ENCODE results near the gene C6orf163. TPM values are rescaled to one million over a fixed set of nuclear protein-coding genes. Genes with fewer than 3 reads are reported as not detected.
"Not testable (repeated sequence)": the region's sequence is repeated elsewhere in the genome, so short reads cannot be mapped to it uniquely, and the experiment has no call there.

Gene C6orf163
- total RNA-seq = 10.0 and 11.8 TPM in 2 replicates
- total RNA-seq (2013) = 5.3 TPM
- polyA plus RNA-seq = 0.57 and 1.1 TPM in 2 replicates
- polyA minus RNA-seq = 1.3 and 1.6 TPM in 2 replicates

DNA sequence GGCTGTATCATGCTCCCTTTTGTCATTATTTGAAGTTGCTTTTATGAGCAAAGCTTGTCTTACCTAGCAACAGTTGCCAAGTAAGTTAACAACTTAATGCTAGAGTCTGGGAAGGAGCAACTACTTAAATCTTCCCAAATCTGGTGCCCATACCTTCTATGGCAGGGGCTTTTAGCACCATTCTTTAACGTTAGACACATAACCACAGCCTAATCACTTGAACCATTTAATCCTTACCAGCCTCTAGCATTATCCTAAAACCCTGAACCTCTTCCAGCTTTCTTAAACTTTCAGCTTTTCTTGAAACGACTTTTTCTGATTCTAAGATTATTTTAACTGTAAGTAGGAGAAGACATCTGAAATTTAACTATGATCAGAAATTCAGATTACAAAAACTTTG lies at the start of gene C6orf163:
Gene C6orf163 (plus strand): TSS at position 83 of the 400 bp plus-strand sequence. CDS start 287 bp downstream, at position 370.
- Mint-ChIP-seq H3K9me3 (ENCODE audit: insufficient read depth) (no peaks in the 10 kb centered on the region), H3K4me1 (peaks cover 3% of the 10 kb centered on the region), H3K27ac (no peak within 1 kb of the TSS), H3K27me3 (no peaks in the 10 kb centered on the region), H3K4me3 (no peak within 1 kb of the TSS)
- no peak within 1 kb of the TSS for H2AFZ ChIP-seq (ENCODE audit: insufficient read depth, low read depth, low read length, poor library complexity, severe bottlenecking)
- H3K4me2 ChIP-seq (replicated peaks; ENCODE audit: low read depth, low read length, poor library complexity, severe bottlenecking) = no peak within 1 kb of the TSS
- ATAC-seq (ENCODE audit: low read depth) = no peak
- no peak for TF ChIP-seq EZH2 (IDR thresholded peaks at IDR 0.05; ENCODE audit: borderline replicate concordance, insufficient read depth, low read depth, low read length, poor library complexity, severe bottlenecking)
- TF ChIP-seq, protein P1, sequence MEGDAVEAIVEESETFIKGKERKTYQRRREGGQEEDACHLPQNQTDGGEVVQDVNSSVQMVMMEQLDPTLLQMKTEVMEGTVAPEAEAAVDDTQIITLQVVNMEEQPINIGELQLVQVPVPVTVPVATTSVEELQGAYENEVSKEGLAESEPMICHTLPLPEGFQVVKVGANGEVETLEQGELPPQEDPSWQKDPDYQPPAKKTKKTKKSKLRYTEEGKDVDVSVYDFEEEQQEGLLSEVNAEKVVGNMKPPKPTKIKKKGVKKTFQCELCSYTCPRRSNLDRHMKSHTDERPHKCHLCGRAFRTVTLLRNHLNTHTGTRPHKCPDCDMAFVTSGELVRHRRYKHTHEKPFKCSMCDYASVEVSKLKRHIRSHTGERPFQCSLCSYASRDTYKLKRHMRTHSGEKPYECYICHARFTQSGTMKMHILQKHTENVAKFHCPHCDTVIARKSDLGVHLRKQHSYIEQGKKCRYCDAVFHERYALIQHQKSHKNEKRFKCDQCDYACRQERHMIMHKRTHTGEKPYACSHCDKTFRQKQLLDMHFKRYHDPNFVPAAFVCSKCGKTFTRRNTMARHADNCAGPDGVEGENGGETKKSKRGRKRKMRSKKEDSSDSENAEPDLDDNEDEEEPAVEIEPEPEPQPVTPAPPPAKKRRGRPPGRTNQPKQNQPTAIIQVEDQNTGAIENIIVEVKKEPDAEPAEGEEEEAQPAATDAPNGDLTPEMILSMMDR (IDR thresholded peaks at IDR 0.05) = no peak
- no peak within 1 kb of the TSS for H3K27ac ChIP-seq (ENCODE audit: low read length in 2 of 2)
- H3K9ac ChIP-seq (ENCODE audit: low read length) = no peak within 1 kb of the TSS
- ChIA-PET POLR2A (no interaction called here), CTCF (interaction anchor here (1.0 to 1.2 kb wide), 2 partner anchors 12 to 206 kb away, joined by 3 read pairs; no protein-coding TSS in a partner anchor)
- H4K20me1 ChIP-seq (ENCODE audit: control insufficient read depth, insufficient read depth, low read length, poor library complexity, severe bottlenecking) = no peaks in the 10 kb centered on the region
- intact Hi-C loops (cut with micrococcal nuclease) = no loop called here
- H3K79me2 ChIP-seq (ENCODE audit: control insufficient read depth, insufficient read depth, low read length) = no peaks in the 10 kb centered on the region
- H3K27me3 ChIP-seq (replicated peaks in 1 of 4; ENCODE audit: control extremely low read depth in 1 of 4, control insufficient read depth in 3 of 4, insufficient read depth in 4 of 4, low read length in 3 of 4) = no peaks in the 10 kb centered on the region
- H3K36me3 ChIP-seq (replicated peaks in 1 of 2; ENCODE audit: control extremely low read depth in 1 of 2, control insufficient read depth in 1 of 2, extremely low read depth in 1 of 2, insufficient read depth in 2 of 2, low read length in 1 of 2) = peaks cover 4 to 5% of the 10 kb centered on the region in 2 experiments
- DNase-seq = no peak
- no peaks in the 10 kb centered on the region for H3K9me3 ChIP-seq (ENCODE audit: control extremely low read depth in 1 of 3, control insufficient read depth in 2 of 3, insufficient read depth in 1 of 3, low read length in 2 of 3)
- H3K4me1 ChIP-seq (ENCODE audit: control insufficient read depth in 2 of 2, insufficient read depth in 2 of 2, low read length in 2 of 2) = no peaks in the 10 kb centered on the region
- 90% methylated on average over 1 of the region's 2 CpGs for WGBS (ENCODE audit: insufficient coverage)
- no peak within 1 kb of the TSS for H3K4me3 ChIP-seq (ENCODE audit: control extremely low read depth in 1 of 5, extremely low read depth in 1 of 5, insufficient read depth in 1 of 5, low read depth in 2 of 5, low read length in 4 of 5)

DNA sequence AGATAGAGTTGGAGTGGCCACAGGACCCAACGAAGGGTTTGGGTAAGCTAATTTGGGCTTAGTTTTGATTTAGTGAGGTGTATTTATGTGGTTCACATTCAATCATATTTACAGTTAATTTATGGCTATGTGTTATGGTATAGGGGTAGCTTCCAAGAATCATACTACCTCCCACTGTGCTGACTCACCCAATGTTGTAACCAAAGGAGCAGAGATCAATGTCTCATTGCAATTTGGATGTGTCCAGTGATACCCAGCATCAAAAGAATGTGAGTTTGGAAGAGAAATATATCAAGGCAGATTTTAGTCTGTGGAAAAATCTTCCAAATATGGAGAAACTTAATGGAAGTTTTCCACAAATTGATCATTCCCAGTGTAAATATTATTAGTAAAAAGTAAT lies 47.5 kb upstream of the C6orf163 start:
- DNase-seq (no peak), ATAC-seq (ENCODE audit: low read depth) (no peak)
- H3K9me3 ChIP-seq (ENCODE audit: control extremely low read depth in 1 of 3, control insufficient read depth in 2 of 3, insufficient read depth in 1 of 3, low read length in 2 of 3) = peaks cover 0 to 5% (median 0%) of the 10 kb centered on the region in 3 donors
- H2AFZ ChIP-seq (ENCODE audit: insufficient read depth, low read depth, low read length, poor library complexity, severe bottlenecking) = no peak overlapping the region
- intact Hi-C loops (cut with micrococcal nuclease) = no loop called here
- ChIA-PET CTCF (no interaction called here), POLR2A (no interaction called here)
- H4K20me1 ChIP-seq (ENCODE audit: control insufficient read depth, insufficient read depth, low read length, poor library complexity, severe bottlenecking) = no peaks in the 10 kb centered on the region
- H3K9me3 Mint-ChIP-seq (ENCODE audit: insufficient read depth) = peaks cover under 1% of the 10 kb centered on the region
- peaks cover 43% of the 10 kb centered on the region for H3K27me3 Mint-ChIP-seq
- peaks cover 0 to 7% (median 3%) of the 10 kb centered on the region in 4 experiments for H3K27me3 ChIP-seq (replicated peaks in 1 of 4; ENCODE audit: control extremely low read depth in 1 of 4, control insufficient read depth in 3 of 4, insufficient read depth in 4 of 4, low read length in 3 of 4)
- H3K27ac Mint-ChIP-seq = no peak overlapping the region
- H3K79me2 ChIP-seq (ENCODE audit: control insufficient read depth, insufficient read depth, low read length) = no peaks in the 10 kb centered on the region
- H3K4me3 ChIP-seq (ENCODE audit: control extremely low read depth in 1 of 5, extremely low read depth in 1 of 5, insufficient read depth in 1 of 5, low read depth in 2 of 5, low read length in 4 of 5) = no peak overlapping the region
- no peaks in the 10 kb centered on the region for H3K36me3 ChIP-seq (replicated peaks in 1 of 2; ENCODE audit: control extremely low read depth in 1 of 2, control insufficient read depth in 1 of 2, extremely low read depth in 1 of 2, insufficient read depth in 2 of 2, low read length in 1 of 2)
- TF ChIP-seq, protein P1 (IDR thresholded peaks at IDR 0.05) = no peak
- TF ChIP-seq EZH2 (IDR thresholded peaks at IDR 0.05; ENCODE audit: borderline replicate concordance, insufficient read depth, low read depth, low read length, poor library complexity, severe bottlenecking) = no peak
- H3K27ac ChIP-seq (ENCODE audit: low read length in 2 of 2) = no peak overlapping the region
- H3K4me1 ChIP-seq (ENCODE audit: control insufficient read depth in 2 of 2, insufficient read depth in 2 of 2, low read length in 2 of 2) = no peaks in the 10 kb centered on the region
- H3K4me1 Mint-ChIP-seq = no peaks in the 10 kb centered on the region
- H3K4me2 ChIP-seq (replicated peaks; ENCODE audit: low read depth, low read length, poor library complexity, severe bottlenecking) = no peak overlapping the region
- H3K4me3 Mint-ChIP-seq = no peak overlapping the region
- no CpG with 5 or more reads among the region's 1 CpG for WGBS (ENCODE audit: insufficient coverage)
- no peak overlapping the region for H3K9ac ChIP-seq (ENCODE audit: low read length)

DNA sequence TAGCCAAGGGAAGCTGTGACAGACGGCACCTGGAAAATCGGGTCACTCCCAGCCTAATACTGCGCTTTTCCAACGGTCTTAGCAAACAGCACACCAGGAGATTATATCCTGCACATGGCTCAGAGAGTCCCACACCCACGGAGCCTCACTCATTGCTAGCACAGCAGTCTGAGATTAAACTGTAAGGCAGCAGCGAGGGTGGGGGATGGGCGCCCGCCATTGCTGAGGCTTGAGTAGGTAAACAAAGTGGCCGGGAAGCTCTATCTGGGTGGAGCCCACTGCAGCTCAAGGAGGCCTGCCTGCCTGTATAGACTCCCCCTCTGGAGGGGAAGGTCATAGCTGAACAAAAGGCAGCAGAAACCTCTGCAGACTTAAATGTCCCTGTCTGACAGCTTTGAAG lies 43.3 kb upstream of the C6orf163 start:
- WGBS (ENCODE audit: insufficient coverage) = 94% methylated on average over 9 of the region's 9 CpGs
- H3K27ac Mint-ChIP-seq; POLR2A ChIA-PET; H3K27ac ChIP-seq (ENCODE audit: low read length in 2 of 2); H3K4me1 ChIP-seq (ENCODE audit: control insufficient read depth in 2 of 2, insufficient read depth in 2 of 2, low read length in 2 of 2); intact Hi-C loops (cut with micrococcal nuclease); H3K9ac ChIP-seq (ENCODE audit: low read length); ATAC-seq (ENCODE audit: low read depth); H3K79me2 ChIP-seq (ENCODE audit: control insufficient read depth, insufficient read depth, low read length); H3K4me3 ChIP-seq (ENCODE audit: control extremely low read depth in 1 of 5, extremely low read depth in 1 of 5, insufficient read depth in 1 of 5, low read depth in 2 of 5, low read length in 4 of 5); H3K36me3 ChIP-seq (replicated peaks in 1 of 2; ENCODE audit: control extremely low read depth in 1 of 2, control insufficient read depth in 1 of 2, extremely low read depth in 1 of 2, insufficient read depth in 2 of 2, low read length in 1 of 2); H2AFZ ChIP-seq (ENCODE audit: insufficient read depth, low read depth, low read length, poor library complexity, severe bottlenecking); CTCF ChIA-PET; H3K27me3 ChIP-seq (replicated peaks in 1 of 4; ENCODE audit: control extremely low read depth in 1 of 4, control insufficient read depth in 3 of 4, insufficient read depth in 4 of 4, low read length in 3 of 4); H3K4me2 ChIP-seq (replicated peaks; ENCODE audit: low read depth, low read length, poor library complexity, severe bottlenecking); H3K9me3 Mint-ChIP-seq (ENCODE audit: insufficient read depth); DNase-seq; H4K20me1 ChIP-seq (ENCODE audit: control insufficient read depth, insufficient read depth, low read length, poor library complexity, severe bottlenecking); H3K4me3 Mint-ChIP-seq; H3K9me3 ChIP-seq (ENCODE audit: control extremely low read depth in 1 of 3, control insufficient read depth in 2 of 3, insufficient read depth in 1 of 3, low read length in 2 of 3); H3K4me1 Mint-ChIP-seq: not testable (repeated sequence)
- H3K27me3 Mint-ChIP-seq = peaks cover 35% of the 10 kb centered on the region

Measured in B cell (primary cell).